ENCODE results near the gene DCC.

DNA sequence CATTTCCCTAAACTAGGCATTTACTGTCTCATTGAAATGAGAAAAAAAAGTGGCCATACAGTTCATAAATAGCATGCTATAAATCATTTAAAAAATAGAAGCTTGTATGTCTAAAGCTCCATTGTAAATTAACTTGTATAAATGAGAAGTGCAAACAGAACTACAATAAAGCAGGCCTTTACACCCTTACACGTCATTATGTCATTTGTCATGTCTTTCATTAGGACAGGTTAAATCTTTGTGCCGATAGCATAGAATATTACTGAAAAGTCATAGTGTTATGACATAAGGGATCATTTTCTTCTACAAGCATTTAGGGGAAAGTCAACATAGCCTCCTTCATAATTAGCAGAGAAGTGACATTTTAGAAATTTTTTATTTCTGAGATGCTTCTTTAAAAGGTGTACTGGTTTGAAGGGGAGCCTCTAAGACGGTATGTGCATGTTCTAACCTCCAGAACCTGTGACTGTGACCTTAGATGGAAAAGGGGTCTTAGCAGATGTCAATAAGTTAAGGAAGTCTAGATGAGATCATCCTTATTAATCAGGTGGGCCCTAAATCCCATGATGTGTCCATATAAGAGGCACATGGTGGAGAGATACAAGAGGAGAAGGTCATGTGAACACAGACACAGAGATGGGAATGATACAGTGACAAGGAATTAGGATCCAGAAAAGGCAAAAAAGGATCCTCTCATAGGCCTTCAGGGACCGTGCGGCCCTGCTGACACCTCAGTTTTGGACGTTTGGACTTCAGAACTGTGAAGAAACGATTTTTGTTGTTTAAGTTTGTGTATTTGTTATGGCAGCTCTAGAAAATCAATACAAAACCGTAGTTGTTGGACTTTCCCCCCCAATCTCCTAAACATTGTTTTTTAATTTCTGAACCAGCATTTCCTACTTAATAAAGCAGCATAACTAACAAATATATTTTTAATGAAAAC, 1020.8 kb downstream of the DCC start:
- TF ChIP-seq, protein P1, sequence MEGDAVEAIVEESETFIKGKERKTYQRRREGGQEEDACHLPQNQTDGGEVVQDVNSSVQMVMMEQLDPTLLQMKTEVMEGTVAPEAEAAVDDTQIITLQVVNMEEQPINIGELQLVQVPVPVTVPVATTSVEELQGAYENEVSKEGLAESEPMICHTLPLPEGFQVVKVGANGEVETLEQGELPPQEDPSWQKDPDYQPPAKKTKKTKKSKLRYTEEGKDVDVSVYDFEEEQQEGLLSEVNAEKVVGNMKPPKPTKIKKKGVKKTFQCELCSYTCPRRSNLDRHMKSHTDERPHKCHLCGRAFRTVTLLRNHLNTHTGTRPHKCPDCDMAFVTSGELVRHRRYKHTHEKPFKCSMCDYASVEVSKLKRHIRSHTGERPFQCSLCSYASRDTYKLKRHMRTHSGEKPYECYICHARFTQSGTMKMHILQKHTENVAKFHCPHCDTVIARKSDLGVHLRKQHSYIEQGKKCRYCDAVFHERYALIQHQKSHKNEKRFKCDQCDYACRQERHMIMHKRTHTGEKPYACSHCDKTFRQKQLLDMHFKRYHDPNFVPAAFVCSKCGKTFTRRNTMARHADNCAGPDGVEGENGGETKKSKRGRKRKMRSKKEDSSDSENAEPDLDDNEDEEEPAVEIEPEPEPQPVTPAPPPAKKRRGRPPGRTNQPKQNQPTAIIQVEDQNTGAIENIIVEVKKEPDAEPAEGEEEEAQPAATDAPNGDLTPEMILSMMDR (IDR thresholded peaks at IDR 0.05 in 2 of 3, conservative IDR thresholded peaks at IDR 0.05 in 1 of 3; ENCODE audit: insufficient read depth in 2 of 3, low read depth in 1 of 3, low read length in 3 of 3), result no peak
- no peak for TF ChIP-seq ZNF253 (CRISPR knock-in tag; conservative IDR thresholded peaks at IDR 0.05)
- no peak for TF ChIP-seq NEUROD1 (IDR thresholded peaks at IDR 0.05; ENCODE audit: borderline replicate concordance, low read depth, low read length, partially characterized antibody)
- TF ChIP-seq SETDB1 (IDR thresholded peaks at IDR 0.05; ENCODE audit: low read length), result no peak
- no peak for TF ChIP-seq POLR2A (conservative IDR thresholded peaks at IDR 0.05)
- TF ChIP-seq EZH2 (IDR thresholded peaks at IDR 0.05; ENCODE audit: borderline replicate concordance, low read depth, low read length), result no peak
- TF ChIP-seq ZNF174 (CRISPR knock-in tag; IDR thresholded peaks at IDR 0.05), result no peak
- no peak for TF ChIP-seq SIX5 (IDR thresholded peaks at IDR 0.05; ENCODE audit: borderline replicate concordance in 1 of 2, insufficient read depth in 1 of 2, low read depth in 1 of 2, low read length in 2 of 2)
- TF ChIP-seq TOE1 (IDR thresholded peaks at IDR 0.05; ENCODE audit: borderline replicate concordance), result no peak
- no peak for TF ChIP-seq TOE1 (CRISPR knock-in tag; IDR thresholded peaks at IDR 0.05; ENCODE audit: borderline replicate concordance, low read depth)

Data from K562 (cell line).